Liver (tissue), 9 donors: Measurements from ENCODE around the gene GRAMD2A. TPM values are rescaled to one million over a fixed set of nuclear protein-coding genes. Genes with fewer than 3 reads are reported as not detected.

Experiments used
- DNase-seq: peaks from one replicate; pipeline ENCODE4 v3.0.0-alpha.2; 2017; ENCODE audit warnings: low spot score
- H3K27ac ChIP-seq, 2 donors: one replicate each; pipeline ENCODE4 v1.7.0; 2013; ENCODE audit warnings: inconsistent platforms in 2 of 2, low read length in 2 of 2, control low read depth in 1 of 2, low read depth in 1 of 2, mild to moderate bottlenecking in 1 of 2
- H3K27me3 ChIP-seq, 4 donors: one replicate each; pipeline versions ENCODE4 v1.6.1 to v1.7.0; 2013; ENCODE audit warnings: low read length in 3 of 4, inconsistent platforms in 1 of 4, mild to moderate bottlenecking in 1 of 4, moderate library complexity in 1 of 4; ENCODE audit not compliant: control insufficient read depth in 4 of 4, insufficient read depth in 4 of 4
- H3K36me3 ChIP-seq, 4 donors: one replicate each; pipeline versions ENCODE4 v1.6.1 to v1.7.0; 2013; ENCODE audit warnings: low read length in 3 of 4, mild to moderate bottlenecking in 3 of 4, low read depth in 1 of 4, moderate library complexity in 1 of 4; ENCODE audit not compliant: control insufficient read depth in 4 of 4, insufficient read depth in 3 of 4
- H3K4me1 ChIP-seq, 4 donors: one replicate each; pipeline versions ENCODE4 v1.6.1 to v1.7.0; 2013; ENCODE audit warnings: low read length in 3 of 4, mild to moderate bottlenecking in 3 of 4, moderate library complexity in 1 of 4; ENCODE audit not compliant: control insufficient read depth in 4 of 4, insufficient read depth in 4 of 4
- H3K4me3 ChIP-seq, 3 donors: one replicate each; pipeline versions ENCODE4 v1.6.1 to v1.7.0; 2013; ENCODE audit warnings: low read length in 3 of 3, control low read depth in 1 of 3, low read depth in 1 of 3, mild to moderate bottlenecking in 1 of 3
- H3K9ac ChIP-seq, 2 donors: one replicate each; pipeline ENCODE4 v1.7.0; 2013; ENCODE audit warnings: low read length in 2 of 2, mild to moderate bottlenecking in 2 of 2, moderate library complexity in 2 of 2, control low read depth in 1 of 2, low read depth in 1 of 2
- H3K9me3 ChIP-seq, 4 donors: one replicate each; pipeline versions ENCODE4 v1.6.1 to v1.7.0; 2013; ENCODE audit warnings: low read length in 3 of 4; ENCODE audit not compliant: control insufficient read depth in 4 of 4
- EGR1 ChIP-seq, 2 donors: IDR thresholded peaks; 2 replicates each; pipeline ENCODE4 v1.6.1; 2016 to 2018; ENCODE audit warnings: antibody characterized with exemption in 2 of 2, low read depth in 2 of 2
- FOXA1 ChIP-seq: IDR thresholded peaks from 2 replicates; pipeline ENCODE4 v1.6.1; 2016; ENCODE audit warnings: antibody characterized with exemption
- FOXA2 ChIP-seq: IDR thresholded peaks from 2 replicates; pipeline ENCODE4 v1.6.1; 2016; ENCODE audit warnings: antibody characterized with exemption
- GABPA ChIP-seq, 2 donors: IDR thresholded peaks in 1 of 2; conservative IDR thresholded peaks in 1 of 2; 2 replicates each; pipeline ENCODE4 v1.6.1; 2016; ENCODE audit warnings: antibody characterized with exemption in 2 of 2, mild to moderate bottlenecking in 1 of 2, moderate library complexity in 1 of 2
- HNF4A ChIP-seq, 2 donors: conservative IDR thresholded peaks; 2 replicates each; pipeline ENCODE4 v1.6.1; 2016; ENCODE audit warnings: antibody characterized with exemption in 2 of 2, mild to moderate bottlenecking in 2 of 2
- HNF4G ChIP-seq: IDR thresholded peaks from 2 replicates; pipeline ENCODE4 v1.6.1; 2016; ENCODE audit warnings: antibody characterized with exemption
- JUND ChIP-seq, 2 donors: IDR thresholded peaks; 2 replicates each; pipeline ENCODE4 v1.6.1; 2016; ENCODE audit warnings: antibody characterized with exemption in 2 of 2
- NR2F2 ChIP-seq: IDR thresholded peaks from 2 replicates; pipeline ENCODE4 v1.6.1; 2016; ENCODE audit warnings: antibody characterized with exemption
- RAD21 ChIP-seq, 2 donors: IDR thresholded peaks; 2 replicates each; pipeline ENCODE4 v1.6.1; 2016; ENCODE audit warnings: antibody characterized with exemption in 2 of 2, mild to moderate bottlenecking in 2 of 2
- RXRA ChIP-seq, 2 donors: IDR thresholded peaks; 2 replicates each; pipeline ENCODE4 v1.6.1; 2017 to 2018; ENCODE audit warnings: antibody characterized with exemption in 2 of 2, mild to moderate bottlenecking in 1 of 2
- SP1 ChIP-seq: IDR thresholded peaks from 2 replicates; pipeline ENCODE4 v1.6.1; 2018; ENCODE audit warnings: antibody characterized with exemption, mild to moderate bottlenecking
- TAF1 ChIP-seq: conservative IDR thresholded peaks from 2 replicates; pipeline ENCODE4 v1.6.1; 2016; ENCODE audit warnings: antibody characterized with exemption, mild to moderate bottlenecking
- YY1 ChIP-seq: IDR thresholded peaks from 2 replicates; pipeline ENCODE4 v1.6.1; 2016; ENCODE audit warnings: antibody characterized with exemption, mild to moderate bottlenecking
- WGBS: extraction: QIAGEN DNeasy Blood & Tissue Kit; methylation state at CpG from one replicate; pipeline ENCODE4 v1.1.7; 2013; 5-methylcytosine and 5-hydroxymethylcytosine counted together
- polyA plus RNA-seq, 2 donors: library from polyadenylated mRNA; stranded (reverse) in 1 of 2; unstranded in 1 of 2; fragments of 200-250 nt in 1 of 2; fragments of >200 nt in 1 of 2; fragmentation: Nextera tagmentation in 1 of 2; extraction: Ambion mirVana in 1 of 2; gene quantifications; one replicate each; pipeline versions ENCODE4 v1.2.1 to v1.2.3, GENCODE V29; 2013 to 2015
- total RNA-seq, 2 donors: library from RNA; depleted of rRNA; stranded (reverse); fragments of >200 nt; gene quantifications; one replicate each; pipeline ENCODE4 v1.2.3, GENCODE V29; 2014
- TF ChIP-seq, protein P1 (sequence below): IDR thresholded peaks from 2 replicates; pipeline ENCODE4 v1.6.1; 2016; ENCODE audit warnings: antibody characterized with exemption
- TF ChIP-seq, protein P2 (sequence below): IDR thresholded peaks from 2 replicates; pipeline ENCODE4 v1.6.1; 2016; ENCODE audit warnings: antibody characterized with exemption, mild to moderate bottlenecking
- TF ChIP-seq, protein P3 (sequence below): IDR thresholded peaks from 2 replicates; pipeline ENCODE4 v1.6.1; 2016; ENCODE audit warnings: antibody characterized with exemption
- TF ChIP-seq, protein P4 (sequence below): fragments of 150-350 bp; IDR thresholded peaks from 2 replicates; pipeline ENCODE4 v1.5.1; 2017; ENCODE audit warnings: improper control_type of control experiment, low read depth, low read length; ENCODE audit not compliant: missing input control
- donor health status: healthy.
- donor health status: healthy.
- donor health status: healthy.
- donor health status: healthy.
- donor health status: healthy.

GRAMD2A gene
- total and polyA plus RNA-seq, 4 donors: not detected

DNA sequence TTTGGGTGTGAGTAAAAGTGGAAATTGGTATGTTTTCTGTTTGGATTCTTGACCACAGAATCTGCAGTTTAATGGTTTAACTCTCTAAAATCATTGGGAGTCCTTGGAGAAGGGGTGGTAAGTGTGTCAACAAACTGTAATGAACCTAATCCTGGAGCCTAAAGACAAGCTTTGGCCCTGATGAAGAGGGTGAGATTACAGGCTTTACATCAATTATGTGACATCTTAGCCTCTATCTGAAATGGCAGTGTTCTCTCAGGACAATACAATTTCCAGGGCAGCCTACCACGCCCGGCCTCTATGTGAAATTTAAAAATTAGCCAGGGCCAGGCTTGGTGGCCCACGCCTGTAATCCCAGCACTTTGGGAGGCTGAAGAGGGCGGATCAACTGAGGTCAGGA is 37.7 kb upstream of the GRAMD2A start:
- H3K4me1 ChIP-seq: peaks cover 2 to 15% (median 12%) of the 10 kb centered on the region in 4 donors
- H3K9ac ChIP-seq: no peak overlapping the region
- H3K27ac ChIP-seq: no peak overlapping the region
- no peaks in the 10 kb centered on the region for H3K9me3 ChIP-seq
- TF ChIP-seq, protein P1, sequence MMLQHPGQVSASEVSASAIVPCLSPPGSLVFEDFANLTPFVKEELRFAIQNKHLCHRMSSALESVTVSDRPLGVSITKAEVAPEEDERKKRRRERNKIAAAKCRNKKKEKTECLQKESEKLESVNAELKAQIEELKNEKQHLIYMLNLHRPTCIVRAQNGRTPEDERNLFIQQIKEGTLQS: no peak
- TF ChIP-seq SP1 (no peak), RAD21 (IDR thresholded peaks at IDR 0.05) (no peak), HNF4A (conservative IDR thresholded peaks at IDR 0.05) (no peak), EGR1 (IDR thresholded peaks at IDR 0.05; ENCODE audit: low read depth in 2 of 2) (no peak), FOXA2 (no peak), TAF1 (no peak), RXRA (IDR thresholded peaks at IDR 0.05) (no peak)
- TF ChIP-seq, protein P2, sequence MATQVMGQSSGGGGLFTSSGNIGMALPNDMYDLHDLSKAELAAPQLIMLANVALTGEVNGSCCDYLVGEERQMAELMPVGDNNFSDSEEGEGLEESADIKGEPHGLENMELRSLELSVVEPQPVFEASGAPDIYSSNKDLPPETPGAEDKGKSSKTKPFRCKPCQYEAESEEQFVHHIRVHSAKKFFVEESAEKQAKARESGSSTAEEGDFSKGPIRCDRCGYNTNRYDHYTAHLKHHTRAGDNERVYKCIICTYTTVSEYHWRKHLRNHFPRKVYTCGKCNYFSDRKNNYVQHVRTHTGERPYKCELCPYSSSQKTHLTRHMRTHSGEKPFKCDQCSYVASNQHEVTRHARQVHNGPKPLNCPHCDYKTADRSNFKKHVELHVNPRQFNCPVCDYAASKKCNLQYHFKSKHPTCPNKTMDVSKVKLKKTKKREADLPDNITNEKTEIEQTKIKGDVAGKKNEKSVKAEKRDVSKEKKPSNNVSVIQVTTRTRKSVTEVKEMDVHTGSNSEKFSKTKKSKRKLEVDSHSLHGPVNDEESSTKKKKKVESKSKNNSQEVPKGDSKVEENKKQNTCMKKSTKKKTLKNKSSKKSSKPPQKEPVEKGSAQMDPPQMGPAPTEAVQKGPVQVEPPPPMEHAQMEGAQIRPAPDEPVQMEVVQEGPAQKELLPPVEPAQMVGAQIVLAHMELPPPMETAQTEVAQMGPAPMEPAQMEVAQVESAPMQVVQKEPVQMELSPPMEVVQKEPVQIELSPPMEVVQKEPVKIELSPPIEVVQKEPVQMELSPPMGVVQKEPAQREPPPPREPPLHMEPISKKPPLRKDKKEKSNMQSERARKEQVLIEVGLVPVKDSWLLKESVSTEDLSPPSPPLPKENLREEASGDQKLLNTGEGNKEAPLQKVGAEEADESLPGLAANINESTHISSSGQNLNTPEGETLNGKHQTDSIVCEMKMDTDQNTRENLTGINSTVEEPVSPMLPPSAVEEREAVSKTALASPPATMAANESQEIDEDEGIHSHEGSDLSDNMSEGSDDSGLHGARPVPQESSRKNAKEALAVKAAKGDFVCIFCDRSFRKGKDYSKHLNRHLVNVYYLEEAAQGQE: no peak
- TF ChIP-seq, protein P3, sequence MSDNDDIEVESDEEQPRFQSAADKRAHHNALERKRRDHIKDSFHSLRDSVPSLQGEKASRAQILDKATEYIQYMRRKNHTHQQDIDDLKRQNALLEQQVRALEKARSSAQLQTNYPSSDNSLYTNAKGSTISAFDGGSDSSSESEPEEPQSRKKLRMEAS: no peak
- DNase-seq: no peak
- WGBS: 91% methylated on average over 4 of the region's 4 CpGs
- H3K4me3 ChIP-seq: no peak overlapping the region
- H3K27me3 ChIP-seq: no peaks in the 10 kb centered on the region
- no peaks in the 10 kb centered on the region for H3K36me3 ChIP-seq

DNA sequence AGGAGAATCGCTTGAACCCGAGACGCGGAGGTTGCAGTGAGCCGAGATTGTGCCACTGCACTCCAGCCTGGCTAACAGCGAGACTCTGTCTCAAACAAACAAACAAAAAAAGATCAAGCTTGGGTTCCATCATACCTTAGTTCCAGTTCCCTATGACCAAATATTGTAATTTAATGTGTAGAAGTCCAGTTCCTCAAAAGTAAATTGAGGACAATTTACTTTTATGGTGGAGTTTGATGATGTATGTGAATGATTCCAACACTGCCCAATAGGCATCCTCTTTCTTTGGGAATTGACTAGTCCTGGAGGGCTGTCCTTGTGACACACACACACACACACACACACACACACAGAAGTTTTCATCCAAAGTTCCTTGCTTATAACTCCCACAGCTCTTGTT is 36.2 kb upstream of the GRAMD2A start:
- WGBS: 96% methylated on average over 6 of the region's 6 CpGs
- H3K9me3 ChIP-seq: no peaks in the 10 kb centered on the region

More for the DNA sequence above, 36.2 kb upstream of the GRAMD2A start:
- no peak for DNase-seq
- no peak overlapping the region for H3K9ac ChIP-seq
- H3K4me3 ChIP-seq: no peak overlapping the region
- TF ChIP-seq YY1: no peak
- TF ChIP-seq HNF4G: no peak
- TF ChIP-seq NR2F2: no peak
- TF ChIP-seq JUND (IDR thresholded peaks at IDR 0.05): no peak
- TF ChIP-seq FOXA1: no peak
- TF ChIP-seq, protein P4, sequence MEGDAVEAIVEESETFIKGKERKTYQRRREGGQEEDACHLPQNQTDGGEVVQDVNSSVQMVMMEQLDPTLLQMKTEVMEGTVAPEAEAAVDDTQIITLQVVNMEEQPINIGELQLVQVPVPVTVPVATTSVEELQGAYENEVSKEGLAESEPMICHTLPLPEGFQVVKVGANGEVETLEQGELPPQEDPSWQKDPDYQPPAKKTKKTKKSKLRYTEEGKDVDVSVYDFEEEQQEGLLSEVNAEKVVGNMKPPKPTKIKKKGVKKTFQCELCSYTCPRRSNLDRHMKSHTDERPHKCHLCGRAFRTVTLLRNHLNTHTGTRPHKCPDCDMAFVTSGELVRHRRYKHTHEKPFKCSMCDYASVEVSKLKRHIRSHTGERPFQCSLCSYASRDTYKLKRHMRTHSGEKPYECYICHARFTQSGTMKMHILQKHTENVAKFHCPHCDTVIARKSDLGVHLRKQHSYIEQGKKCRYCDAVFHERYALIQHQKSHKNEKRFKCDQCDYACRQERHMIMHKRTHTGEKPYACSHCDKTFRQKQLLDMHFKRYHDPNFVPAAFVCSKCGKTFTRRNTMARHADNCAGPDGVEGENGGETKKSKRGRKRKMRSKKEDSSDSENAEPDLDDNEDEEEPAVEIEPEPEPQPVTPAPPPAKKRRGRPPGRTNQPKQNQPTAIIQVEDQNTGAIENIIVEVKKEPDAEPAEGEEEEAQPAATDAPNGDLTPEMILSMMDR: no peak
- TF ChIP-seq TAF1: no peak
- TF ChIP-seq, protein P2: no peak
- no peak for TF ChIP-seq FOXA2
- TF ChIP-seq GABPA (IDR thresholded peaks at IDR 0.05 in 1 of 2, conservative IDR thresholded peaks at IDR 0.05 in 1 of 2): no peak
- TF ChIP-seq RXRA (IDR thresholded peaks at IDR 0.05): no peak
- TF ChIP-seq, protein P1: no peak
- TF ChIP-seq, protein P3: no peak
- TF ChIP-seq HNF4A (conservative IDR thresholded peaks at IDR 0.05): no peak
- no peak for TF ChIP-seq SP1
- no peak for TF ChIP-seq RAD21 (IDR thresholded peaks at IDR 0.05)
- TF ChIP-seq EGR1 (IDR thresholded peaks at IDR 0.05; ENCODE audit: low read depth in 2 of 2): no peak
- no peaks in the 10 kb centered on the region for H3K27me3 ChIP-seq
- H3K36me3 ChIP-seq: no peaks in the 10 kb centered on the region
- H3K4me1 ChIP-seq: peaks cover 2 to 20% (median 14%) of the 10 kb centered on the region in 4 donors
- no peak overlapping the region for H3K27ac ChIP-seq
